Right hindlimb (tissue), 1 donor: ENCODE results near the gene DCHS2.

Experiments used
- DNase-seq: peaks from one replicate; pipeline ENCODE4 v3.0.0-alpha.2; 2018

The DCHS2 gene

GRCh38 chr4:154186888-154187287, 304.7 kb downstream of the DCHS2 start:
- no peak for DNase-seq

GRCh38 chr4:154186035-154186434, 305.6 kb downstream of the DCHS2 start:
- no peak for DNase-seq

GRCh38 chr4:154184238-154184637, 307.4 kb downstream of the DCHS2 start:
- DNase-seq, result no peak

GRCh38 chr4:154183264-154183663, 308.3 kb downstream of the DCHS2 start:
- DNase-seq, result no peak
